GM20431 (cell line): ENCODE measurements around the gene TBL2.
"Not testable (repeated sequence)": the region's sequence is repeated elsewhere in the genome, so short reads cannot be mapped to it uniquely, and the experiment has no call there.

ENCODE experiments used
- in situ Hi-C: fragments of 300-500 bp; cut with MseI, MboI; formaldehyde crosslinking; loops from one replicate; pipeline ENCODE4 v1.15.0; 2020; ENCODE audit warnings: low sequenced_read_pairs; ENCODE audit not compliant: unreplicated experiment

TBL2 gene

DNA sequence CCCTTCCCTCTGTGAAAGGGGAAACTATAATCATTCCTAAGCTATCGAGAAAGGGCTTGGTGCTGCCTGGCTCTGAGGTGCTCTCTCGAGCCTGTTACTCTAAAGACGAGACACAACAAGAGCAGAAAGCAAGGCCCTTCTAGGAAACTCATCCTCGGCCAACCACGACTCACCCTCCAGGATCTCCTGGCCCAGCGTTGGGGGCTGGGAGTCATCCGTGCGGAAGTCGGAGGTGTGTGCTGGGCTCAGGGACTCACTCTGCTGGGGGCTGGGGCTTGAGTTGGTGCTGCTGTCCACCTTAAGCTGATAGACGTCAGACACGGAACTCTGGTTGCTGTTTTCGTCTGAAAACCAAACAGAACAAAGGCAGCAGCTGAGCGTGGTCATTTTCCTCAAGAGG, 38.7 kb downstream of the TBL2 start:
- in situ Hi-C loops, result no loop called here

DNA sequence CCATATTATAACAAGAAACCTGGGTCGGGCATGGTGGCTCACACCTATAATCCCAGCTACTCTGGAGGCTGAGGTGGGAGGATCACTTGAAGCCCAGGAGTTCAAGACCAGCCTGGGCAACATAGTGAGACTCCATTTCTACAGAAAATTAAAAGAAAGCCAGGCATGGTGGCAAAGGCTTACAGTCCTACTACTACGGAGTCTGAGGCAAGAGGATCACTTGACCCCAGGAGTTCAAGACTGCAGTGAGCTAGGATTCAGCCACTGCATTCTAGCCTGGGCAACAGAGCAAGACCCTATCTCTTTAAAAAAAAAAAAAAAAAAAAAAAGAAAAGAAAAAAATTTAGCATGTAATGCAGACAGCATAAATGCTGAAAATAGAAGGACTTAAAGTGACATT, 39.9 kb downstream of the TBL2 start:
- in situ Hi-C loops, result not testable (repeated sequence)

DNA sequence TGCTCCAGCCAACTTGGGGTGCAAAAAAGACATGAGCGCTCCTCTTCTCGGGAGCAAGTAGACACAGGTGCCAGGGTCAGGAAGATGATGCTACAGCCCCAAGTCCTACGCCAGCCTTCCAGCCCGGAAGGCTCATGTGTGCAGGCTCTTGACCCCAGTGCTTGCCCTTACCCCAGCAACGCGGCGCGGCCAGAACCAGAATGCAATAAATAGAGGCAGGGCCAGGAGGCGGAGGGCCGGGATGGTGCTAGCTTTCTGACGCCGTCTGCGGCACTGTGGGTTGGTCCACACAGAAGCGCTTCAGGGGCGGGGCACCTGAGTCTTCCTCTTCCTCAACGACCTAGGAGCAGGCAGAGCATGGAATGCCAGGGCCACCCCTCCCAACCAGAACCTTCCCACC, 41.3 kb downstream of the TBL2 start:
- in situ Hi-C loops, result no loop called here

DNA sequence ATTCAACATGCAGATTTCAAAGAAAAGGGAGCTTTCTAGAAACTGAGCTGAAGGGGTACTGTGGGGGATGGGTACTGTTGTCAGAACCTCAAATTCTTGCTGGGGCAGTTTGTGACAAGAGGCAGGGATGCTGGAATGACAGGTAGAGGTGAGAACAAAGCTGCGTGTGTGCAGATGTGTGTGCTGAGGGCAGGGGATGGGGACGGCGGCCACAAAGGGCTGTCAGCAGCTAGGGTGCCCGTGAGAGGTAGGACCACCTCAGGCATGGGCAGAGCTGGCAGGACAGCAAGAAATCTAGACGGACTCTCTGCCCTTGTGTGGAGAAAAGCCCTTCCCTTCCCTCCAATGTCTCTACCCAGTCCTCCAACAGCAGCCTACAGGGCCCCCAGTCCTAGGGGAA, 41.9 kb downstream of the TBL2 start:
- in situ Hi-C loops, result no loop called here

GRCh38 chr7:73535918-73536317, 42.5 kb downstream of the TBL2 start:
- in situ Hi-C loops, result not testable (repeated sequence)

GRCh38 chr7:73533742-73534141, 44.6 kb downstream of the TBL2 start:
- in situ Hi-C loops, result no loop called here

DNA sequence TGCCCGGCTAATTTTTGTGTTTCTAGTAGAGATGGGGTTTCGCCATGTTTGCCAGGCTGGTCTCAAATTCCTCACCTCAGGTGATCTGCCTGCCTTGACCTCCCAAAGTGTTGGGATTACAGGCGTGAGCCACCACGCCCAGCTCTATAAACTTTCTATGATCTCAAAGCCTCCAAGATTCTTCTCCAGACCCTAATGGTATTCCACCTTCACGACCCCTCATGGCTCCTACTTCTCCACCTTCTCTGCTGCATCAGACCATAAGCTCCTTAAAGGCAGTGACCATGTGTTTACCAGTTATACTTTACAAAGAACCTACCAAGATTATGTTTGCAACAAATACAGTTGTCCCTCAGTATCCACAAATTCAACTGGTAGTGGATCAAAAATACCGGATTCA, 46.2 kb downstream of the TBL2 start:
- in situ Hi-C loops, result no loop called here

DNA sequence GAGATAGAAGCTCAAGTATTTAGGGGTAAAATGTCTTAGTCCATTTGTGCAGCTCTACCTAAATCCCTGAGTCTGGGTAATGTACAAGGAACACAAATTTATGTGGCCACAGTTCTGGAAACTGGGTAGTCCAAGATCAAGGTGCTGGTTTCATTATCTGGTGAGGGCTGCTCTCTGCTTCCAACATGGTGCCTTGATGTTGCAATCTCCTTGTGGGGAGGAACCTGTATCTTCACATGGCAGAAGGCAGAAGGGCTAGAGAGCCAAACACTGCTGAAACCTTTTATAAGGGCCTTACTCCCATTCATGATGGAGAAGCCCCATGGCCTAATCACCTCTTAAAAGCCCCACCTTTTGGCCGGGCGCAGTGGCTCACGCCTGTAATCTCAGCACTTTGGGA, 47.6 kb downstream of the TBL2 start:
- in situ Hi-C loops, result no loop called here

DNA sequence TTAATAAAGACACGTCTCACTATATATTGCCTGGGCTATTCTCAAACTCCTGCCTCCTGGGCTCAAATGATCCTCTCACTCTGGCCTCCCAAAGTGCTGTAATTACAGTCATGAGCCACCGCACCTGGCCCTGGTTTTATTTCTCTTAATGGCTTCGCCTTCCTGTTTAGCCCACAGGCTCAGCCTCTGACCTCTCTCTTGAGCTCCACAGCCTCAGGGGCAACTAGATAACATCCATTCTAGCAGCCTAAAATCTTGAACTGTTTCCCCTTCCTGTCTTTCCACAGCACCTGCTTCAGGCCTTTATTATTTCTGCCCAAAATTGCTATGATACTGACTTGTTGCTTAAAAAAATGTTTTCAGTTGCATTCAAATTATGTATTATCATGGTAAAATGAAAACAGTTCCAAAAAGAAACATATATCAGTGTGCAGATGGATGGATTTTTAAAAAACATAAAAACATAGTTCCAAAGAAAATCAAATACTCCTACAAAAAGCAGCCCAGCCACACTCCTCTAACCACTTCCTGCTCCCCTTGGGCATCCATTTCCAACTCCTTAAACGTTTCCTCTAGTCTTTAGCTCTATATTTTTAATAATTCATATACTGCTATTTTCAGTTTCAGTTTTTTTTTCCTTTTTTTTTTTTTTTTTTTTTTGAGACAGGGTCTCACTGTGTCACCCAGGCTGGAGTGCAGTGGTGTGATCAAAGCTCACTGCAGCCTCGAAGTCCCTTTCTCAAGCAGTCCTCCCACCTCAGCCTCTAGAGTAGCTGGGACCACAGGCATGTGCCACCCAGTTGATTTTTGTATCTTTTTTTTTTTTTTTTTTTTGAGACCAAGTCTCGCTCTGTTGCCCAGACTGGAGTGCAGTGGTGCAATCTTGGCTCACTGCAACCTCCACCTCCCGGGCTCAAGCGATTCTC, 51.2 kb downstream of the TBL2 start:
- in situ Hi-C loops, result no loop called here

DNA sequence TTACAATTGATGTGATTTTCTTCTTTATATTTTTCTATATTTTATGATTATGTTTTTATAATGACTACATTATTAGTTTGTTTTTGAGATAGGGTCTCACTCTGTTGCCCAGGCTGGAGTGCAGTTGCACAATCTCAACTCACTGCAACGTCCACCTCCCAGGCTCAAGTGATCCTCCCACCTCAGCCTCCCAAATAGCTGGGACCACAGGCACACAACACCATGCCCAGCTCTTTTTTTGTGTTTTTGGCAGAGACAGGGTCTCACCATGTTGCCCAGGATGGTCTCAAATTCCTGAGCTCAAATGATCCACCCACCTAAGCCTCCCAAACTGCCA, 52.3 kb downstream of the TBL2 start:
- in situ Hi-C loops, result not testable (repeated sequence)

DNA sequence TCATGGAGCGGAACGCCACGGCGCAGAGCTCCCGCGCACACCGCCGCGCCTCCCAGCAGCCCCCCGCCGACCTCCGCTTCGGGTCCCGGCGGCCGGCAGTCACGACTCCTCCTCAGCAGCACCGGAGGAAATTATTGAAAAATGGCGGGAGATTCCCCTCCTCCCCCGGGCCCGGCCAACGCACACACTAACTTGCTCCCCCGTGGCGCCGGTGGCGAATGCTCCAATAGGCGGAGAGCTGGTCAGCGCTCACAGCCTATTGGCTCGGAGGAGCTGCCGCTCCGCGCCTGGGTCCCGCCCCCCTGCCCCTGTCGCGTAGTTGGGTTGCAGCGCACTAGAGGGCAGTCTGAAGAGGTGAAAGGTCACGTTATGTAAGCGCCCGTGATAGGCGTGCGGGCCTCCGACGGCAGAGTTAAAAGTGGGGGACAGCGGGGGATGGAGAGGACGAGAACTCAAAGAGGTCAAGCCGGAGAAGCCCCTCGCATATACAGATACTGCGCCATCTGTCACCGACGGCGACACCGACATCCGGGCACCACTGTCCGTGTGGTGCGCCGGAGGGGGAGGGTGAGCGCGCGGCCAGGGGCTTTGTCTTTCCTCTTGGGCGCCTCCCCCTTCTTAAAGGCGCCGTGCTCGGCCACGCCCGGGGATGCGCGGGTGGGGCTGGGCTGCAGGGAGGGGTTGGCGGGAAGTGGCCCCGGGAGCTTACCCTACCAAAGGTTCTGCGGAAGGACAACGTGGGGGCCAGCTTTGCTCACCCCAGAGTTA, 56.1 kb downstream of the TBL2 start, which contains the start of gene BAZ1B:
Gene BAZ1B, minus strand, starts transcription at position 189 of the 768 bp plus-strand sequence. CDS start 360 bp downstream, outside the sequence.
- in situ Hi-C loops, result no loop called here

- in situ Hi-C loops, result no loop called here
These were observed 56.7 kb downstream of the TBL2 start for GRCh38 chr7:73521636-73522104.

DNA sequence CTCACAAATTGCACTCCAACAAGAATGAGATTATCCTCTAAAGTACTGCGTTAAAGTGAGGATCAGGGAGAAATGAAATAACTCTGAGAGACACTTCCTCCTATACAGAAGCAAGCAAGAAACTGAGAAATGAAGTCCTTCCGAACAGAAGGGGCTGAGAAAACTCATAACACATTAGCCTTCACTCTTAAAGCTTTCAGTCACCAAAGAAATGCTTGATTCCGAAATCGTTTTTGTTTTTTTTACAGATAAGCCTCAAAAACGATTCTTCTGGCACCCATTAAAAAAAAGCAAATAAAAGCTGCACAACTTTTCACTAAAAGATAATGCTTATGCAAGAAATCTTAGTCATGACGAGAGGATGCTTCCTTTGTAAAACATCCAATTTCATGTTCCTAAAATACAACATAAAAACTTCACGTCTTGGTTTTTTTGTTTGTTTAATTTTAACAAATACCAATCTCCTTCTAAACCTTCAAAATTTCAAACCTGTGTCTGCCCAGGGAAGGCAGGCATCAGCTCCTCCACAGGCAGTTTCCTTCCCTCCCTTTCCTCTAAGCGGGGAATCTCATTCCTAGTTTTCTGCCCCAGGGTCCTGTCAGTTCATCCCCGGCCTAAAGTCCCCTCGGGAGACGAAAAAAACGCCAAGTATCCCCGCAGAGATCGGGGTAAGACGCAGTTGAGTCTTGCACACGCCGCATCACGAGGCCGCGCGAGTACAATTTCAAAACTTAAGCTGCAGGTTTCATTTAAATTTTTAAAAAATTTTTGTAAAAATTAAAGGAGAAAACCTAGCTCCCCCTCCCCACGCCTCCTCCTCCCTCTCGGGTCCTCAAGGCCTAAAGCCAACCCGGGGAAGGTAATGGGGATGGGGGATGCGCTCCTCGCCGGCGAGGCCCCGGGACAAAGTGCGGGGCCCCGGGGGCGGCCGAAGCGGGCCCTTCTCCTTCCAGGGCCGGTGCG, 57.4 kb downstream of the TBL2 start:
- in situ Hi-C loops, result no loop called here

- in situ Hi-C loops, result no loop called here
These were observed 58.3 kb downstream of the TBL2 start for GRCh38 chr7:73519867-73520672.

DNA sequence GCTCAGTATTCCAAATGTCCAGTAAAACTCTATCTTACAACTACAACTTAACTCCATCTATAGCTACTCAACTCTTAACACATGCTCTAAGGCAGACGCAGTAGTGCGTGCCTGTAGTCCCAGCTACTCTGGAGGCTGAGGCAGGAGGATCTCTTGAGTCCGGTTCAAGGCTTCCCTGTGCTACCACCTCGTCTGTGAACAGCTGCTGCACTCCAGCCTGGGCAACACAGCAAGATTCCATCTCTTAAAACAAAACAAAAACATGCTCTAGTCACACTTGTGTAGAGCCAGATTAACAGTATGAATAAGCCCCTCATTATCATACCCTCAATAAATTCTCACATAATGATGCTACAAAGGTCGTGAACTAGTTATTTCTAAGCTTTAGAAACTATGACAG, 59.9 kb downstream of the TBL2 start:
- in situ Hi-C loops, result no loop called here
